Measurements from ENCODE around the gene RCAN1. TPM values are rescaled to one million over a fixed set of nuclear protein-coding genes. Genes with fewer than 3 reads are reported as not detected.

The RCAN1 gene
- total RNA-seq, 1 donor from 2014 or later = 75.3 TPM

- H3K27ac ChIP-seq (replicated peaks) = no peak overlapping the region
- no peaks in the 10 kb centered on the region for H3K27me3 ChIP-seq (ENCODE audit: low read depth)
- H3K36me3 ChIP-seq = no peaks in the 10 kb centered on the region
- TF ChIP-seq, protein P1, sequence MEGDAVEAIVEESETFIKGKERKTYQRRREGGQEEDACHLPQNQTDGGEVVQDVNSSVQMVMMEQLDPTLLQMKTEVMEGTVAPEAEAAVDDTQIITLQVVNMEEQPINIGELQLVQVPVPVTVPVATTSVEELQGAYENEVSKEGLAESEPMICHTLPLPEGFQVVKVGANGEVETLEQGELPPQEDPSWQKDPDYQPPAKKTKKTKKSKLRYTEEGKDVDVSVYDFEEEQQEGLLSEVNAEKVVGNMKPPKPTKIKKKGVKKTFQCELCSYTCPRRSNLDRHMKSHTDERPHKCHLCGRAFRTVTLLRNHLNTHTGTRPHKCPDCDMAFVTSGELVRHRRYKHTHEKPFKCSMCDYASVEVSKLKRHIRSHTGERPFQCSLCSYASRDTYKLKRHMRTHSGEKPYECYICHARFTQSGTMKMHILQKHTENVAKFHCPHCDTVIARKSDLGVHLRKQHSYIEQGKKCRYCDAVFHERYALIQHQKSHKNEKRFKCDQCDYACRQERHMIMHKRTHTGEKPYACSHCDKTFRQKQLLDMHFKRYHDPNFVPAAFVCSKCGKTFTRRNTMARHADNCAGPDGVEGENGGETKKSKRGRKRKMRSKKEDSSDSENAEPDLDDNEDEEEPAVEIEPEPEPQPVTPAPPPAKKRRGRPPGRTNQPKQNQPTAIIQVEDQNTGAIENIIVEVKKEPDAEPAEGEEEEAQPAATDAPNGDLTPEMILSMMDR (IDR thresholded peaks at IDR 0.05; ENCODE audit: borderline replicate concordance) = no peak
- peaks cover 6% of the 10 kb centered on the region for H3K4me1 ChIP-seq
- no peak overlapping the region for H3K4me3 ChIP-seq
- no peaks in the 10 kb centered on the region for H3K9me3 ChIP-seq (replicated peaks)
- intact Hi-C loops (cut with micrococcal nuclease) = no loop called here
- DNase-seq = no peak
Measured at GRCh38 chr21:34640858-34641257, 25.9 kb upstream of the RCAN1 start.

DNA sequence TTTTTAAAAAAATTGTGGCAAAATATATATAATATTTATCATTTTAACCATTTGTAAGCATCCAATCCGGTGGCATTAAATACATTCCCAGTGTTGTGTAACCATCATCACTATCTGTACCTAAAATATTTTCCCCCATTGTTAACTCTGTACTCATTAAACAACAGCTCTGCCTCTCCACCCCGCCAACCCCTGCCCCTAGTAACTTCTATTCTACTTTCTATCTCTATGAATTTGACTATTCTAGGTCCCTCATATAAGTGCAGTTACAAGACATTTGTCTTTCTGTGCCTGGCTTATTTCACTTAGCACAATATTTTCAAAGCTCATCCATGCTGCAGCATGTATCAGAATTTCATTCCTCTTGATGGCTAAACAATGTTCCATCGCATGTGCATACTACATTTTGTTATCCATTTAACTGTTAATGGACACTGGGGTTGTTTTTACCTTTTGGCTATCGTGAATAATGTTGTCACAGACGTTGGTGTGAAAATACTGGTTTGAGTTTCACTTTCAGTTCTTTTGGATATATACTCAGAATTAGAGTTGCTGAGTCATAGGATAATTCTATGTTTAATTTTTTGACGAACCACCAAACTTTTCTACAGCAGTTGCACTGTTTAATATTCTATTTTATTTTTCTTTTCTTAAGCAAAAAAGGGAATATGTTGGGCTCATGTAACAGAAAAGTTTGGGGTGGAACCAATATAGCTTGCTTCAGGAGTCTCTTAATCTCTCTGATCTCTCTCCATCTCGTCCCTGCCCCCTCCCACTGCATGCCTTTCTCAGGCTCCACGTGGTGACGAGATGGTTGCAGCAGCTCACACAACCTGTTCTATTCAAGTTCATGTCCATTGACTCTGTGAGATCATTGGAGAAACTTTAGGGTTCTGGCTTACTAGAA is 25.2 kb upstream of the RCAN1 start:
- no peaks in the 10 kb centered on the region for H3K9me3 ChIP-seq (replicated peaks)
- intact Hi-C loops (cut with micrococcal nuclease) = no loop called here
- TF ChIP-seq, protein P1 (IDR thresholded peaks at IDR 0.05; ENCODE audit: borderline replicate concordance) = no peak
- H3K36me3 ChIP-seq = no peaks in the 10 kb centered on the region
- H3K4me1 ChIP-seq = peaks cover 6% of the 10 kb centered on the region
- H3K27ac ChIP-seq (replicated peaks) = no peak overlapping the region
- no peak overlapping the region for H3K4me3 ChIP-seq
- H3K27me3 ChIP-seq (ENCODE audit: low read depth) = peaks cover 5% of the 10 kb centered on the region
- no peak for DNase-seq

GRCh38 chr21:34639250-34639649 is 24.3 kb upstream of the RCAN1 start:
- intact Hi-C loops (cut with micrococcal nuclease) = no loop called here
- TF ChIP-seq, protein P1 (IDR thresholded peaks at IDR 0.05; ENCODE audit: borderline replicate concordance) = no peak
- Histone ChIP-seq H3K27ac (replicated peaks) (no peak overlapping the region), H3K9me3 (replicated peaks) (no peaks in the 10 kb centered on the region), H3K36me3 (no peaks in the 10 kb centered on the region), H3K4me1 (peaks cover under 1% of the 10 kb centered on the region), H3K4me3 (no peak overlapping the region), H3K27me3 (ENCODE audit: low read depth) (peaks cover 8% of the 10 kb centered on the region)
- no peak for DNase-seq

GRCh38 chr21:34636961-34637360 is 22.0 kb upstream of the RCAN1 start:
- no peak overlapping the region for H3K27ac ChIP-seq (replicated peaks)
- H3K36me3 ChIP-seq = no peaks in the 10 kb centered on the region
- TF ChIP-seq, protein P1 (IDR thresholded peaks at IDR 0.05; ENCODE audit: borderline replicate concordance) = no peak
- H3K4me3 ChIP-seq = no peak overlapping the region
- H3K9me3 ChIP-seq (replicated peaks) = no peaks in the 10 kb centered on the region
- peaks cover 12% of the 10 kb centered on the region for H3K27me3 ChIP-seq (ENCODE audit: low read depth)
- no peak for DNase-seq
- intact Hi-C loops (cut with micrococcal nuclease) = no loop called here
- H3K4me1 ChIP-seq = no peaks in the 10 kb centered on the region

- Histone ChIP-seq H3K4me3 (no peak overlapping the region), H3K36me3 (no peaks in the 10 kb centered on the region), H3K4me1 (no peaks in the 10 kb centered on the region), H3K27me3 (ENCODE audit: low read depth) (peaks cover 12% of the 10 kb centered on the region), H3K27ac (replicated peaks) (no peak overlapping the region), H3K9me3 (replicated peaks) (no peaks in the 10 kb centered on the region)
- TF ChIP-seq, protein P1 (IDR thresholded peaks at IDR 0.05; ENCODE audit: borderline replicate concordance) = peak; percentile 44
- no peak for DNase-seq
- intact Hi-C loops (cut with micrococcal nuclease) = no loop called here
Measured at GRCh38 chr21:34635307-34635706, 20.4 kb upstream of the RCAN1 start.

All from left ventricle myocardium inferior (tissue), 1 donor.